GM13977 (cell line): ENCODE measurements around the gene GPN3.
"Not testable (repeated sequence)": the region's sequence is repeated elsewhere in the genome, so short reads cannot be mapped to it uniquely, and the experiment has no call there.

Source experiments
- DNase-seq: peaks from one replicate; pipeline ENCODE4 v3.0.0; 2012; ENCODE audit warnings: low spot score
- in situ Hi-C: fragments of 300-500 bp; cut with MboI; formaldehyde crosslinking; loops from one replicate; pipeline ENCODE4 v1.12.0; 2022; ENCODE audit warnings: low sequenced_read_pairs, low pct_unique_long_range_greater_than_20kb, mixed read lengths, inconsistent platforms; ENCODE audit not compliant: unreplicated experiment
- TF ChIP-seq, protein P1 (sequence below): IDR thresholded peaks from 2 replicates; pipeline ENCODE4 v1.5.1; 2012; ENCODE audit warnings: mild to moderate bottlenecking, control low read depth; ENCODE audit not compliant: insufficient read depth; ENCODE audit errors: extremely low read depth, missing control alignments

The GPN3 gene

DNA sequence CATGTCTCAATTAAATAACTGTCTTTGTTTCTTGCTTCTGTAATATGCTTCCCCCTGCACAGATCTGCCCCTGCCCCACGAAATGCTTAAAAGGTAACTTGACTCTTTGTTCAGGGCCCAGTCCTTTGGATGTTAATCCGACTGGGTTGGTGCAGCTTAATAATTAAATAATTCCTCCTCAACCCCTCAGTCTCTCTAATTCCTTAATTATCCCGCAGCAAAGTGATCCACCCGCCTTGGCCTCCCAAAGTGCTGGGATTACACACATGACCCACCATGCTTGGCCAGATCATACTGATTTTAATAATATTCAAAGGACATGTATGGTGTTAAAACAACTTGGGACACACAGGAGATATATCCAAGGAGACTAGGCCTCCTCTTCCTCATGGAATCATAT lies 46.4 kb downstream of the GPN3 start:
- TF ChIP-seq, protein P1, sequence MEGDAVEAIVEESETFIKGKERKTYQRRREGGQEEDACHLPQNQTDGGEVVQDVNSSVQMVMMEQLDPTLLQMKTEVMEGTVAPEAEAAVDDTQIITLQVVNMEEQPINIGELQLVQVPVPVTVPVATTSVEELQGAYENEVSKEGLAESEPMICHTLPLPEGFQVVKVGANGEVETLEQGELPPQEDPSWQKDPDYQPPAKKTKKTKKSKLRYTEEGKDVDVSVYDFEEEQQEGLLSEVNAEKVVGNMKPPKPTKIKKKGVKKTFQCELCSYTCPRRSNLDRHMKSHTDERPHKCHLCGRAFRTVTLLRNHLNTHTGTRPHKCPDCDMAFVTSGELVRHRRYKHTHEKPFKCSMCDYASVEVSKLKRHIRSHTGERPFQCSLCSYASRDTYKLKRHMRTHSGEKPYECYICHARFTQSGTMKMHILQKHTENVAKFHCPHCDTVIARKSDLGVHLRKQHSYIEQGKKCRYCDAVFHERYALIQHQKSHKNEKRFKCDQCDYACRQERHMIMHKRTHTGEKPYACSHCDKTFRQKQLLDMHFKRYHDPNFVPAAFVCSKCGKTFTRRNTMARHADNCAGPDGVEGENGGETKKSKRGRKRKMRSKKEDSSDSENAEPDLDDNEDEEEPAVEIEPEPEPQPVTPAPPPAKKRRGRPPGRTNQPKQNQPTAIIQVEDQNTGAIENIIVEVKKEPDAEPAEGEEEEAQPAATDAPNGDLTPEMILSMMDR, result no peak
- no peak for DNase-seq
- in situ Hi-C loops, result loop anchor here (10.0 kb wide), 1 partner anchor 317 kb away; no protein-coding TSS in a partner anchor

DNA sequence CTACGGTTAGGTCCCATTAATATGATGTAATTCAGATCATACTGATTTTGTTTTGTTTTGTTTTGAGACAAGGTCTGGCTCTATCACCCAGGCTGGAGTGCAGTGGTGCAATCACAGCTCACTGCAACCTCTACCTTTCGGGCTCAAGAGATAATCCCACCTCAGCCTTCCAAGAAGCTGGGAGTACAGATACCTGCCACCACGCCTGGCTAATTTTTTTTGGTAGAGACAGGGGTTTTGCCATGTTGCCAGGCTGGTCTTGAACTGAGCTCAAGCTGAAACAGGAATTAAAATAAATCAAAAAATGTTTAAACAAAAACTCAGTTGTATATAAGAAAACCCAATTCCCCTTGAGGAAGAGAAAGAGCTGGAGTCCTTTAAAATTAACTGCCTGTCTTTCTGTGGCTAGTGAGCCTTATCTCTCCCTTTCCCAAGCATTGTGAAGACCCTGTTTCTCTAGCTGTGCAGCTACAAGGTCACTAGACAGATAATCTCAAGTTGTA lies 46.8 kb downstream of the GPN3 start:
- in situ Hi-C loops, result loop anchor here (10.0 kb wide), 1 partner anchor 316 kb away; no protein-coding TSS in a partner anchor
- TF ChIP-seq, protein P1, result no peak
- no peak for DNase-seq

DNA sequence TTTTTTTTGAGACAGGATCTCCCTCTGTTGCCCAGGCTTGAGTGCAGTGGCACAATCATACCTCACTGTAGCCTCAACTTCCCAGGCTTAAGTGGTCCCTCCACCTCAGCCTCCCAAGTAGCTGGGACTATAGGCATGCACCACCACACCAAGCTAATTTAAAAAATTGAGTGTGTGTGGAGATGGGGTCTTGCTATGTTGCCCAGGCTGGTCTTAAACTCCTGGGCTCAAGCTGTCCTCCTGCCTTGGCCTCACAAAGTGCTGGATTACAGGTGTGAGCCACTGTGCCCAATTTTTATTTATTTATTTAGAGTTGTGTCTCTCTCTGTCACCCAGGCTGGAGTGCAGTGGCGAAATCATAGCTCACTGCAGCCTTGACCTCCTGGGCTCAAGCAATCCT lies 47.4 kb downstream of the GPN3 start:
- in situ Hi-C loops, result loop anchor here (10.0 kb wide), 1 partner anchor 316 kb away; no protein-coding TSS in a partner anchor
- DNase-seq, result not testable (repeated sequence)

DNA sequence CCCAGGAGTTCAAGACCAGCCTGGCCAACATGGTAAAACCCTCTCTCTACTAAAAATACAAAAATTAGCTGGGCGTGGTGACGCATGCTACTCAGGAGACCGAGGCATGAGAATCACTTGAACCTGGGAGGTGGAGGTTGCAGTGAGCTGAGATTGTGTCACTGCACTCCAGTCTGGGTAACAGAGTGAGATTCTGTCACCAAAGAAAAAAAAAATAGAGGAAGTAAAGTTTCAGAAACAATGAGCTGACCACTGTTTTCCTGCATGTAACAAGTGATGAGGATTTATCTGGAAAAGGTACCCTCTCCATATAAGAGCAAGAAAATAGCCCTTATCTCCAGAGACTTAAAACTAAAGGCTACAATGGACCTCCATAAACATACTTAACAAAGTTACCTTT lies 50.9 kb downstream of the GPN3 start:
- in situ Hi-C loops, DNase-seq: not testable (repeated sequence)

DNA sequence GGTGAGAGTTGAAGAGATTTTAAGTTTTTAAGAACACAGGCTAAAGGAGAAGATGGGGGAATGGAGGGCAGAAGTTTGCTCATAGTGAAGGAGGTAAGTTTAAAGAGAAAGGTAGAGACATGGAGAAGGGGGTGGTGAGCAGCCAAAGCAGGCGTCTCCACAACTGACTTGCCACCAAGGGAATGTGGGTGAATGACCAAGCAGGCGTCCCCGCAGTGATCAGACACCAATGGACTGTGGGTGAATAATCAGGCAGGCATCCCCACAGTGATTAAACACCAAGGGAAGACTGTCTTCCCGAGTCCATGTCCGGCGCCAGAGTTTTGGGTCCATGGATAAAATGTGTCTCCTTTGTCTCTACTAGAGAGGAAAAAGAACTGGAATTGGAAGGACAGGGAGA lies 58.0 kb downstream of the GPN3 start:
- DNase-seq, in situ Hi-C loops: not testable (repeated sequence)

DNA sequence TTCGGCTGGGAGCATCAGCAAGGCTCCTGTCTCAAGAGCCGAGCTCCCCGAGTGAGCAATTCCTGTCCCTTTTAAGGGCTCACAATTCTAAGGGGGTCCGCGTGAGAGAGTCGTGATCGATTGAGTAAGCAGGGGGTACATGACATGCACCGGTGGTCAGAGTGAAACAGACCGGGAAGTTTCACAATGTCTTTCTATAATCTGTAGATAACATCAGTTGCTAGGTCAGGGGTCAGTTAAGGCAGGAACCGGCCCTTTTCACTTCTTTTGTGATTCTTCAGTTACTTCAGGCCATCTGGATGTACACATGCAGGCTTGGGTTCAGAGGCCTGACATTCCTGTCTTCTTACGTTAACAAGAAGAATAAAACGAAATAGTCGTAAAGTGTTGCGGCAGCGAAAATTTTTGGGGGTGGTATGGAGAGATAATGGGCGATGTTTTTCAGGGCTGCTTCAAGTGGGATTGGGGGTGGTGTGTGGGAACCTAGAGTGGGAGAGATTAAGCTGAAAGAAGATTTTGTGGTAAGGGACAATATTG lies 62.9 kb downstream of the GPN3 start:
- in situ Hi-C loops, DNase-seq: not testable (repeated sequence)

DNA sequence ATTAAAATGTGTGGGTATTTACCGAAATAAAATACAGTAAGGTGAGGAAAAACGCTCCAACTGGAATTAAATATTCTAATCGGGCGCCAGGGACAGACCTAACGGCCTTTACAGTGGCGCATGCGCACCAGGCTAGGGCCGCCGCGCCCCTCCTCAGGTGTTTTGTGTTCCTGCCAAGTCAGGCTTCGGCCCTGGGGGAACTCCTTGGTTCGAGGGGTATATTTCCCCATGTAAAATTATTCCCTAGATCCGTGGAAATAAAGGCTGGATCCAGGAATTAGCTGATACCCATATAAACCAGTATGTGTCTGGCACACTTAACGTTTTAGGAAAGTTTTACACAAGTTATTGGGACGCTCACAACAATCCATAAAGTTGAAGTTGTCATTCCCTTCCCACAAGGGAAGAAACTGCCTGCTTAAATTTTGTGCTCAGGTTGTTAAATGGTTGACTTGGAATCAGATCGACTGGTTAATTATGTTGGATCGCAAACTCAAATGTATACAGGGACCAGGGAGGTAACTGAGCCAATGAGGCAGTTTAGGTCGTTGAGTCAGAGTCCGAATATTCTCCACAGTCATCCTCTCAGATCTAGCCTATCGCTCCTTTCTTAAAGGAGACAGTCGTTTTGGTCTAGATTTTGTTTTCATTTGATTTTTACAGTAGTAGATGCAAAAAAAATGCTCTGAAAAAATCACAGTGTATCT lies 63.9 kb downstream of the GPN3 start:
- in situ Hi-C loops, result no loop called here
- TF ChIP-seq, protein P1, result no peak
- DNase-seq, result peak; percentile 87

DNA sequence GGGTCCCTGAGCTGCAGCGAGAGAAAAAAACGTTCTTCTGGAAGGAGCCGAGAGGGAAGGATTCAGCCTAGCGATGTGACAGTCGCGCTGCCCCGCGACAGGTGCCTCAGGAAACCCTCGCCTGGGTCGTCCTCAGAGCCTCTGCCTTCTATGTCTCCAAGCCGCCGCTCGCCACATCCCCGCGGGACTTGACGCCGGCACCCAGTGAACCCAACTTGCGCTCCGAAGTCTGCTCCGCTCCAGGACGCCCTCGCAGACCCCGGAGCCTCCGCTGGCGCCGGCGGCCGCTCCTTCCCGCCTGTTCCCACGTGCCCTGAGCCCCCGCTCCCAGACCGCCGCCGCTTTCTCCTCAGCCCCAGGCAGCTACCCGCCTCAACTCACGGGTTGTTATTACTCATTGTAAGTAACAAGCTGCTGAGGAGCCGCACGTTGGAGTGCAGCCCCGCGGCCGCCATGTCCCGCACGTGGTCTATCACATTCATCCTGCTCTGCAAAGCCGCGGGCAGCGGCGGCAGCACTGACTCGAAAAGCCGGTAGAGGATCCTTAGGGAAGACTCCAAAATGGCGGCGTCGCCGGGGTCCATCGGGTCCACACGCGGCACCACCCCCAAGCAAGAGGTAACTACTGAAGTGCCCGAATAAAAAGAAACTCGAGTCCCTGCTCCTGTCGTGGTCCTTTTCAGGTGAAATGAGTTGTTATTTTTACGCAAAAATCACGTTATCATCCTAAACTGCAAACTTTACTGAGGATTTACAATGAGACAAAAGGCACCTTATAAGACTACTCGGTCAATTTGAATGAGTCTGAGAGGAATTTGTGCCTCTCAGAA lies 64.7 kb downstream of the GPN3 start, which contains the start of gene ANAPC7:
Gene ANAPC7 (minus strand): TSS at position 563 of the 830 bp plus-strand sequence. CDS start 81 bp downstream, at position 482.
- in situ Hi-C loops, result no loop called here

More for the DNA sequence above, 64.7 kb downstream of the GPN3 start, which contains the start of gene ANAPC7:
- TF ChIP-seq, protein P1, result no peak
- peak; percentile 90 for DNase-seq
